ENCODE measurements around the gene SH3RF3. TPM values are rescaled to one million over a fixed set of nuclear protein-coding genes. Genes with fewer than 3 reads are reported as not detected.

Gene SH3RF3
- total RNA-seq, 4 donors from 2014 or later: 2.8 to 5.7 (median 3.0) TPM

GRCh38 chr2:109243526-109244303 lies 114.7 kb downstream of the SH3RF3 start:
- Histone ChIP-seq H3K27me3 (no peaks in the 10 kb centered on the region), H3K36me3 (no peaks in the 10 kb centered on the region), H3K4me3 (no peak overlapping the region), H3K27ac (peak overlapping the region; percentile 72 to 82 (median 76)), H3K9me3 (no peaks in the 10 kb centered on the region), H3K4me1 (peaks cover 47 to 62% of the 10 kb centered on the region in 2 donors)
- ATAC-seq (no peak), DNase-seq (no peak)
- in situ Hi-C loops (cut with MboI; ENCODE audit: low sequenced_read_pairs in 4 of 4) (no loop called here), intact Hi-C loops (cut with DNase I; ENCODE audit: low total_unique reads) (loop anchor here (5.0 kb wide), 2 partner anchors 71 to 79 kb away; no protein-coding TSS in a partner anchor)
- TF ChIP-seq CTCF (IDR thresholded peaks at IDR 0.05 in 4 of 5, conservative IDR thresholded peaks at IDR 0.05 in 1 of 5) (no peak), POLR2A (IDR thresholded peaks at IDR 0.05) (no peak)

GRCh38 chr2:109244304-109244582 lies 115.2 kb downstream of the SH3RF3 start:
- Histone ChIP-seq H3K9me3 (no peaks in the 10 kb centered on the region), H3K4me1 (peaks cover 47 to 62% of the 10 kb centered on the region in 2 donors), H3K36me3 (no peaks in the 10 kb centered on the region), H3K4me3 (no peak overlapping the region), H3K27ac (peak overlapping the region in 3 of 4 donors; percentile 28 to 78 (median 72)), H3K27me3 (no peaks in the 10 kb centered on the region)
- intact Hi-C loops (cut with DNase I; ENCODE audit: low total_unique reads): loop anchor here (5.0 kb wide), 2 partner anchors 72 to 78 kb away; no protein-coding TSS in a partner anchor
- TF ChIP-seq CTCF (IDR thresholded peaks at IDR 0.05 in 4 of 5, conservative IDR thresholded peaks at IDR 0.05 in 1 of 5): no peak
- TF ChIP-seq POLR2A (IDR thresholded peaks at IDR 0.05): no peak
- ATAC-seq (no peak), DNase-seq (no peak)
- in situ Hi-C loops (cut with MboI; ENCODE audit: low sequenced_read_pairs in 4 of 4): no loop called here

GRCh38 chr2:109244750-109245382 lies 115.9 kb downstream of the SH3RF3 start:
- no peak overlapping the region for H3K4me3 ChIP-seq
- no peaks in the 10 kb centered on the region for H3K36me3 ChIP-seq
- TF ChIP-seq POLR2A (IDR thresholded peaks at IDR 0.05) (no peak), CTCF (IDR thresholded peaks at IDR 0.05 in 4 of 5, conservative IDR thresholded peaks at IDR 0.05 in 1 of 5) (no peak)
- in situ Hi-C loops (cut with MboI; ENCODE audit: low sequenced_read_pairs in 4 of 4) (no loop called here), intact Hi-C loops (cut with DNase I; ENCODE audit: low total_unique reads) (loop anchor here (5.0 kb wide), 2 partner anchors 73 to 77 kb away; no protein-coding TSS in a partner anchor)
- H3K27me3 ChIP-seq: no peaks in the 10 kb centered on the region
- ATAC-seq (no peak), DNase-seq (no peak)
- H3K9me3 ChIP-seq: no peaks in the 10 kb centered on the region
- peaks cover 47 to 59% of the 10 kb centered on the region in 2 donors for H3K4me1 ChIP-seq
- H3K27ac ChIP-seq: peak overlapping the region in 2 of 4 donors; percentile 28 to 72

GRCh38 chr2:109246176-109246575 lies 117.2 kb downstream of the SH3RF3 start:
- Histone ChIP-seq H3K27ac (no peak overlapping the region), H3K36me3 (no peaks in the 10 kb centered on the region), H3K27me3 (no peaks in the 10 kb centered on the region), H3K4me1 (peaks cover 47 to 57% of the 10 kb centered on the region in 2 donors), H3K9me3 (no peaks in the 10 kb centered on the region), H3K4me3 (no peak overlapping the region)
- intact Hi-C loops (cut with DNase I; ENCODE audit: low total_unique reads) (no loop called here), in situ Hi-C loops (cut with MboI; ENCODE audit: low sequenced_read_pairs in 4 of 4) (no loop called here)
- ATAC-seq (no peak), DNase-seq (no peak)
- TF ChIP-seq CTCF (IDR thresholded peaks at IDR 0.05 in 4 of 5, conservative IDR thresholded peaks at IDR 0.05 in 1 of 5): no peak
- no peak for TF ChIP-seq POLR2A (IDR thresholded peaks at IDR 0.05)
